ENCODE data around the gene MATK.

DNA sequence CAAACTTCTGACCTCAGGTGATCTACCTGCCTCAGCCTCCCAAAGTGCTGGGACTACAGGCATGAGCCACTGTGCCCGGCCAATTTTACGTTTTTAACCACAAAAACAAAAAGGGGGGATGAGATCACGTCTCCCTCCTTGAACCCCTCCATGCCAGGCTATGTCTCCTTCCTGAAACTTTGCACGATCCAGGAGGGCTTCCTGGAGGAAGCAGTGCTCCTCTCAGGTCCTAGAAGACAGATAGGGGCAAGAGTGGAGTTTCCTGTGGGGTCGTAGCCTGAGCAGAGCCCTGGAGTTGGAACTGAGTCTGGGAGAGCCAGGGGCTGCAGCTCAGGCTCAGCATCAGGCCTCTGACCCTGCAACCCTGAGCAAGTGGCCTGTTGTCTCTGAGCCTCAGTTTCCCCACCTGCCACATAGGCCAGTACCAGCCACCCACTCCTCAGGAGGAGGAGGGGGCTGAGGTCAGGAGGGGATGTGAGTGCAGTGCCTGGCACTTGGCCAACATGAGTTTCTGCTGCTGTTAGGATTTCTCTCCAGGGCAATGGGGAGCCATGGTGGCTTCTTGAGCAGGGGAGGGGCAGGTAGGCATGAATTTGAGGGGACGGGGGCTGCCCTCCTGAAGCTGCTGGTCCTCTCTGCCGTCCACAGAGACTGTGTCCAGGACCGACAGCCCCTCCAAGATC is 40.7 kb downstream of the MATK start:
- TF ChIP-seq, protein P1, sequence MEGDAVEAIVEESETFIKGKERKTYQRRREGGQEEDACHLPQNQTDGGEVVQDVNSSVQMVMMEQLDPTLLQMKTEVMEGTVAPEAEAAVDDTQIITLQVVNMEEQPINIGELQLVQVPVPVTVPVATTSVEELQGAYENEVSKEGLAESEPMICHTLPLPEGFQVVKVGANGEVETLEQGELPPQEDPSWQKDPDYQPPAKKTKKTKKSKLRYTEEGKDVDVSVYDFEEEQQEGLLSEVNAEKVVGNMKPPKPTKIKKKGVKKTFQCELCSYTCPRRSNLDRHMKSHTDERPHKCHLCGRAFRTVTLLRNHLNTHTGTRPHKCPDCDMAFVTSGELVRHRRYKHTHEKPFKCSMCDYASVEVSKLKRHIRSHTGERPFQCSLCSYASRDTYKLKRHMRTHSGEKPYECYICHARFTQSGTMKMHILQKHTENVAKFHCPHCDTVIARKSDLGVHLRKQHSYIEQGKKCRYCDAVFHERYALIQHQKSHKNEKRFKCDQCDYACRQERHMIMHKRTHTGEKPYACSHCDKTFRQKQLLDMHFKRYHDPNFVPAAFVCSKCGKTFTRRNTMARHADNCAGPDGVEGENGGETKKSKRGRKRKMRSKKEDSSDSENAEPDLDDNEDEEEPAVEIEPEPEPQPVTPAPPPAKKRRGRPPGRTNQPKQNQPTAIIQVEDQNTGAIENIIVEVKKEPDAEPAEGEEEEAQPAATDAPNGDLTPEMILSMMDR (IDR thresholded peaks at IDR 0.05) = no peak
- no peak for TF ChIP-seq ZFX (IDR thresholded peaks at IDR 0.05; ENCODE audit: borderline replicate concordance)

Measured in 22Rv1 (cell line).